MM.1S (cell line): Measurements from ENCODE around the gene SPATA13.

Experiments used
- DNase-seq: peaks from one replicate; pipeline ENCODE4 v3.0.0-alpha.2; 2015
- H2AFZ ChIP-seq: fragments of 300-600 bp; sonication (generic); 2 replicates; pipeline ENCODE4 v1.6.0; 2016; ENCODE audit warnings: antibody characterized with exemption, low read length
- H3F3A ChIP-seq: fragments of 300-600 bp; sonication (generic); 2 replicates; pipeline ENCODE4 v1.6.1; 2016; ENCODE audit warnings: mild to moderate bottlenecking, antibody characterized with exemption, low read length, moderate library complexity, mixed read lengths; ENCODE audit not compliant: insufficient read depth
- H3K27ac ChIP-seq: fragments of 300-600 bp; sonication (generic); 2 replicates; pipeline ENCODE4 v1.5.1; 2016; ENCODE audit warnings: mild to moderate bottlenecking, low read length
- H3K27me3 ChIP-seq: fragments of 300-600 bp; sonication (generic); replicated peaks from 2 replicates; pipeline ENCODE4 v1.6.0; 2016; ENCODE audit warnings: low read length; ENCODE audit not compliant: insufficient read depth
- H3K36me3 ChIP-seq: fragments of 300-600 bp; sonication (generic); replicated peaks from 2 replicates; pipeline ENCODE4 v1.6.1; 2016; ENCODE audit warnings: mild to moderate bottlenecking, low read length, mixed read lengths; ENCODE audit not compliant: insufficient read depth
- H3K4me1 ChIP-seq: fragments of 300-600 bp; sonication (generic); 2 replicates; pipeline ENCODE4 v1.6.1; 2016; ENCODE audit warnings: low read length, mixed read lengths
- H3K4me2 ChIP-seq: fragments of 300-600 bp; sonication (generic); 2 replicates; pipeline ENCODE4 v1.6.0; 2016; ENCODE audit warnings: low read depth, low read length
- H3K4me3 ChIP-seq: fragments of 300-600 bp; sonication (generic); 2 replicates; pipeline ENCODE4 v1.5.1; 2016; ENCODE audit warnings: low read length, mixed read lengths
- H3K79me2 ChIP-seq: fragments of 300-600 bp; sonication (generic); 2 replicates; pipeline ENCODE4 v1.6.1; 2016; ENCODE audit warnings: mixed run types, low read length, mixed read lengths
- H3K9ac ChIP-seq: fragments of 300-600 bp; sonication (generic); 2 replicates; pipeline ENCODE4 v1.6.1; 2016; ENCODE audit warnings: low read length, mixed read lengths
- H3K9me2 ChIP-seq: fragments of 300-600 bp; sonication (generic); replicated peaks from 2 replicates; pipeline ENCODE4 v1.6.1; 2016; ENCODE audit warnings: mild to moderate bottlenecking, low read length, mixed read lengths; ENCODE audit not compliant: insufficient read depth
- H3K9me3 ChIP-seq: fragments of 300-600 bp; sonication (generic); replicated peaks from 2 replicates; pipeline ENCODE4 v1.6.1; 2016; ENCODE audit warnings: mild to moderate bottlenecking, low read length, mixed read lengths; ENCODE audit not compliant: insufficient read depth
- H4K20me1 ChIP-seq: fragments of 300-600 bp; sonication (generic); 2 replicates; pipeline ENCODE4 v1.6.1; 2016; ENCODE audit warnings: mild to moderate bottlenecking, low read length, moderate library complexity, mixed read lengths; ENCODE audit not compliant: insufficient read depth
- CTCF ChIP-seq: fragments of 300-600 bp; sonication (generic); IDR thresholded peaks from 2 replicates; pipeline ENCODE4 v1.5.1; 2016; ENCODE audit warnings: antibody characterized with exemption, low read length, mixed read lengths
- EZH2 ChIP-seq: fragments of 300-600 bp; sonication (generic); optimal IDR thresholded peaks from 2 replicates; pipeline ENCODE3; 2017; ENCODE audit warnings: low read depth, mild to moderate bottlenecking, antibody characterized with exemption, low read length, mixed read lengths
- EZH2phosphoT487 ChIP-seq: fragments of 300-600 bp; sonication (generic); IDR thresholded peaks from 2 replicates; pipeline ENCODE4 v1.6.1; 2018; ENCODE audit warnings: antibody characterized with exemption, low read length

SPATA13 gene

GRCh38 chr13:24134231-24134630, 26.3 kb upstream of the SPATA13 start:
- no peak for DNase-seq
- H3F3A ChIP-seq: no peaks in the 10 kb centered on the region
- no peaks in the 10 kb centered on the region for H3K4me1 ChIP-seq
- H4K20me1 ChIP-seq: no peaks in the 10 kb centered on the region
- H3K9ac ChIP-seq: no peak overlapping the region
- H3K27me3 ChIP-seq: no peaks in the 10 kb centered on the region
- no peak overlapping the region for H3K4me3 ChIP-seq
- no peak for TF ChIP-seq CTCF
- TF ChIP-seq EZH2: no peak
- no peak for TF ChIP-seq EZH2phosphoT487
- H3K27ac ChIP-seq: no peak overlapping the region
- no peaks in the 10 kb centered on the region for H3K9me2 ChIP-seq
- no peak overlapping the region for H2AFZ ChIP-seq
- H3K36me3 ChIP-seq: no peaks in the 10 kb centered on the region
- no peaks in the 10 kb centered on the region for H3K79me2 ChIP-seq
- no peak overlapping the region for H3K4me2 ChIP-seq
- no peaks in the 10 kb centered on the region for H3K9me3 ChIP-seq

DNA sequence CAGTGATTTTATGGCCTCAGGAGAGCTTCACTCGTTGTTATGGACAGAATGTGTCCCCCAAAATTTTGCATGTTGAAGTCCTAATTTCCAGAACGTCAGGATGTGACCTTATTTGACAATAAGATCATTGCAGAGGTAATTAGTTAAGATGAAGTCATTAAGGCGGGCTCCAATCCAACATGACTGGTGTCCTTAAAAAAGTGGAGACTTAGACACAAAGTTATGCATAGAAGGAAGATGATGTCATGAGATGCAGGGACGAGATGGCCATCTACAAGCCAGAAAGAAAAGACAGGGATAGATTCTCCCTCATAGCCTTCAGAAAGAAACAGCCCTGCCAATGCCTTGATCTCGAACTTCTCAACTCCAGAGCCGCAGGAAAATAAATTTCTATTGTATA, 25.8 kb upstream of the SPATA13 start:
- H3K79me2 ChIP-seq: no peaks in the 10 kb centered on the region
- no peaks in the 10 kb centered on the region for H3K4me1 ChIP-seq
- H2AFZ ChIP-seq: no peak overlapping the region
- no peaks in the 10 kb centered on the region for H3F3A ChIP-seq
- no peaks in the 10 kb centered on the region for H3K27me3 ChIP-seq
- H3K36me3 ChIP-seq: no peaks in the 10 kb centered on the region
- no peak overlapping the region for H3K9ac ChIP-seq
- no peak overlapping the region for H3K4me3 ChIP-seq
- TF ChIP-seq EZH2phosphoT487: no peak
- no peak for TF ChIP-seq CTCF
- TF ChIP-seq EZH2: no peak
- no peaks in the 10 kb centered on the region for H3K9me3 ChIP-seq
- H3K27ac ChIP-seq: no peak overlapping the region
- no peak for DNase-seq
- no peaks in the 10 kb centered on the region for H3K9me2 ChIP-seq
- no peak overlapping the region for H3K4me2 ChIP-seq
- no peaks in the 10 kb centered on the region for H4K20me1 ChIP-seq

- Histone ChIP-seq H3K27me3 (no peaks in the 10 kb centered on the region), H3K4me2 (no peak overlapping the region), H3K36me3 (no peaks in the 10 kb centered on the region), H3K79me2 (no peaks in the 10 kb centered on the region), H3F3A (no peaks in the 10 kb centered on the region), H3K9me3 (no peaks in the 10 kb centered on the region), H3K27ac (no peak overlapping the region), H3K9me2 (no peaks in the 10 kb centered on the region), H3K9ac (no peak overlapping the region), H3K4me1 (no peaks in the 10 kb centered on the region), H3K4me3 (no peak overlapping the region), H2AFZ (no peak overlapping the region), H4K20me1 (no peaks in the 10 kb centered on the region)
- no peak for TF ChIP-seq EZH2
- no peak for TF ChIP-seq EZH2phosphoT487
- no peak for TF ChIP-seq CTCF
- no peak for DNase-seq
Observed at GRCh38 chr13:24135674-24136300, 24.7 kb upstream of the SPATA13 start.
